Measurements from ENCODE around the gene ST6GALNAC6. TPM values are rescaled to one million over a fixed set of nuclear protein-coding genes. Genes with fewer than 3 reads are reported as not detected.
"Not testable (repeated sequence)": the region's sequence is repeated elsewhere in the genome, so short reads cannot be mapped to it uniquely, and the experiment has no call there.

The ST6GALNAC6 gene
- total RNA-seq, 2 donors from 2014 or later = 46.4 to 95.1 TPM

DNA sequence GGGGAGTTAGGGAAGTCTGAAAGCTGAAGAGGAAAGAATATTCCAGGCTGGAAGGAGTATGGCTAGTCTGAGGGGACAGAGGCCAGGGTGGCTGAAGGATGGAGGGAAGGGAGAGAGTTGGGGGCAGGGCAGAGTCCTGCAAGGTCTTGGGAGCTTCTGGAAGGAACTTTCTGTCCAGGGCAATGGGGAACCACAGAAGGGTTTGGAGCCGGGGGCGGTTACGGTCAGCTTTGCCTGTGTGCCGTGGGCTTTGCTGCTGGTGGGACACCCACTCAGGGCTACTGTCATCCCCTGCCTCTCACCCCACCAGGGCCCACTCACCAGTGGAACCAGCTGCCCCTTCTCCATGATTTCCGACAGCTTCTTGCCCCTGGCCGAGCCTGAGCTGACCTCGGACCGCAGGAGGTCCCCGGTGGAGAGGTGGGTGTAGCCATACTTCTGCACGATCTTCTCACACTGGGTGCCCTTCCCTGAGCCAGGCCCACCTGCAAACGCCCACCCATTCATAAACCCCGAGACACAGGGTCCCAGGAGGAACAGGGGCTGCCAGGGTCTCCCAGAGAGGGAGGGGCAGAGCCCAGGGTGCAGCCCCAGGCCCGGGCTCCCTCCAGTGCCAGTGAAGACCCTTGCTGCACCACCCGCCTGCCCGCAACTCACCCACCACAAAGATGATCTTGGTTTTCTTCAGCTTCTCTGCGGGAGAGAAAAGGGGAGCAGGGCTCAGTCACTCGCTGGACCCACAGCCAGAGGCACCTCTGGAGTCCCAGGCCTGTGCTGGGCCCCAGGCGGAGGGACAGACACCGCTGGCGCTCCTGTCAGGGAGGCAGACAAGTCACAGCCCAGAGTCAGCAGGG is 26.8 kb downstream of the ST6GALNAC6 start:
- Histone ChIP-seq H3K4me1 (replicated peaks) (peaks cover 8% of the 10 kb centered on the region), H3K27ac (no peak overlapping the region), H3K27me3 (replicated peaks; ENCODE audit: insufficient read depth) (no peaks in the 10 kb centered on the region), H3K36me3 (no peaks in the 10 kb centered on the region), H3K4me3 (no peak overlapping the region), H3K9me3 (no peaks in the 10 kb centered on the region)
- no peak for TF ChIP-seq POLR2A (IDR thresholded peaks at IDR 0.05)
- TF ChIP-seq, protein P1, sequence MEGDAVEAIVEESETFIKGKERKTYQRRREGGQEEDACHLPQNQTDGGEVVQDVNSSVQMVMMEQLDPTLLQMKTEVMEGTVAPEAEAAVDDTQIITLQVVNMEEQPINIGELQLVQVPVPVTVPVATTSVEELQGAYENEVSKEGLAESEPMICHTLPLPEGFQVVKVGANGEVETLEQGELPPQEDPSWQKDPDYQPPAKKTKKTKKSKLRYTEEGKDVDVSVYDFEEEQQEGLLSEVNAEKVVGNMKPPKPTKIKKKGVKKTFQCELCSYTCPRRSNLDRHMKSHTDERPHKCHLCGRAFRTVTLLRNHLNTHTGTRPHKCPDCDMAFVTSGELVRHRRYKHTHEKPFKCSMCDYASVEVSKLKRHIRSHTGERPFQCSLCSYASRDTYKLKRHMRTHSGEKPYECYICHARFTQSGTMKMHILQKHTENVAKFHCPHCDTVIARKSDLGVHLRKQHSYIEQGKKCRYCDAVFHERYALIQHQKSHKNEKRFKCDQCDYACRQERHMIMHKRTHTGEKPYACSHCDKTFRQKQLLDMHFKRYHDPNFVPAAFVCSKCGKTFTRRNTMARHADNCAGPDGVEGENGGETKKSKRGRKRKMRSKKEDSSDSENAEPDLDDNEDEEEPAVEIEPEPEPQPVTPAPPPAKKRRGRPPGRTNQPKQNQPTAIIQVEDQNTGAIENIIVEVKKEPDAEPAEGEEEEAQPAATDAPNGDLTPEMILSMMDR (IDR thresholded peaks at IDR 0.05) = no peak
- TF ChIP-seq POLR2AphosphoS5 (IDR thresholded peaks at IDR 0.05) = no peak
- DNase-seq (ENCODE audit: low spot score) = no peak
- WGBS = 88% methylated on average over 20 of the region's 20 CpGs
- intact Hi-C loops (cut with DNase I) = loop anchor here (5.0 kb wide), 2 partner anchors 40 to 280 kb away; no protein-coding TSS in a partner anchor

GRCh38 chr9:127871531-127871930 is 27.9 kb downstream of the ST6GALNAC6 start:
- intact Hi-C loops (cut with DNase I) = loop anchor here (5.0 kb wide), 2 partner anchors 41 to 279 kb away; no protein-coding TSS in a partner anchor
- H3K36me3 ChIP-seq = no peaks in the 10 kb centered on the region
- WGBS = 88% methylated on average over 9 of the region's 9 CpGs
- H3K27me3 ChIP-seq (replicated peaks; ENCODE audit: insufficient read depth) = no peaks in the 10 kb centered on the region
- no peak for TF ChIP-seq POLR2A (IDR thresholded peaks at IDR 0.05)
- TF ChIP-seq POLR2AphosphoS5 (IDR thresholded peaks at IDR 0.05) = no peak
- TF ChIP-seq, protein P1 (IDR thresholded peaks at IDR 0.05) = no peak
- no peak overlapping the region for H3K4me3 ChIP-seq
- no peaks in the 10 kb centered on the region for H3K9me3 ChIP-seq
- H3K4me1 ChIP-seq (replicated peaks) = peaks cover 8% of the 10 kb centered on the region
- DNase-seq (ENCODE audit: low spot score) = no peak
- H3K27ac ChIP-seq = no peak overlapping the region

DNA sequence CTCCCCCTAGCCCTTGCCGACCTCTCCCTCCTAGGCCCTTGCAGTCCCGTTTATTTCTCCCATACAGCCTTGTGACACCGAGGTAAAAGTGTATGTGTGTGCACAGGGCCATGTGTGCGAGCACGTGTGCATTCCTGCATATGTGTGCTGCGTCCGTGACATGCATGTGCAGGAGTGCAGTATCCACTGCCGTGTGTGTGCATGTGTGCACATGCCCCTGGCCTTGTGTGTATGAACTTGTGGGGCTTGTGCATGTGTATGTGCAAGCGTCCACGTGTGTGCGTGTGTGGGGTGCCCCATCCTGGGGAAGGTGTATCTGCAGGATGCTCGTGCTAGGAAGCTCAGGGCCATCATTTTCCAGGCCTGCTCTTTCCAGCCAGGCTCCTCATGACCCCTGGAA is 28.5 kb downstream of the ST6GALNAC6 start:
- no peak overlapping the region for H3K27ac ChIP-seq
- intact Hi-C loops (cut with DNase I) = loop anchor here (5.0 kb wide), 2 partner anchors 41 to 279 kb away; no protein-coding TSS in a partner anchor
- no peak for DNase-seq (ENCODE audit: low spot score)
- peaks cover 8% of the 10 kb centered on the region for H3K4me1 ChIP-seq (replicated peaks)
- H3K27me3 ChIP-seq (replicated peaks; ENCODE audit: insufficient read depth) = no peaks in the 10 kb centered on the region
- no peaks in the 10 kb centered on the region for H3K36me3 ChIP-seq
- H3K4me3 ChIP-seq = no peak overlapping the region
- H3K9me3 ChIP-seq = no peaks in the 10 kb centered on the region
- 86% methylated on average over 12 of the region's 12 CpGs for WGBS
- no peak for TF ChIP-seq POLR2A (IDR thresholded peaks at IDR 0.05)
- no peak for TF ChIP-seq POLR2AphosphoS5 (IDR thresholded peaks at IDR 0.05)
- TF ChIP-seq, protein P1 (IDR thresholded peaks at IDR 0.05) = no peak

DNA sequence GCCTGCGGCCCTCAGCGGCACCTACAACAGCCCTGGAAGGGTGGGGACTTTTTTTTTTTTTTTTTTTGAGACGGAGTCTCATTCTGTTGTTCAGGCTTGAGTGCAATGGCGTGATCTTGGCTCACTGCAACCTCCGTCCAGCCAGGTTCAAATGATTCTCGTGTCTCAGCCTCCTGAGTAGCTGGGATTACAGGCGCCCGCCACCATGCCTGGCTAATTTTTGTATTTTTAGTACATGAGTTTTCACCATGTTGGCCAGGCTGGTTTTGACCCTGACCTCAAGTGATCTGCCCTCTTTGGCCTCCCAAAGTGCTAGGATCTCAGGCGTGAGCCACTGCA is 29.3 kb downstream of the ST6GALNAC6 start:
- not testable (repeated sequence) for H3K27me3 ChIP-seq (replicated peaks; ENCODE audit: insufficient read depth); H3K4me1 ChIP-seq (replicated peaks); H3K36me3 ChIP-seq; H3K9me3 ChIP-seq; H3K27ac ChIP-seq; H3K4me3 ChIP-seq; DNase-seq (ENCODE audit: low spot score)
- 70% methylated on average over 9 of the region's 9 CpGs for WGBS
- intact Hi-C loops (cut with DNase I) = loop anchor here (5.0 kb wide), 2 partner anchors 42 to 278 kb away; no protein-coding TSS in a partner anchor

- Histone ChIP-seq H3K36me3 (no peaks in the 10 kb centered on the region), H3K27me3 (replicated peaks; ENCODE audit: insufficient read depth) (no peaks in the 10 kb centered on the region), H3K4me1 (replicated peaks) (peaks cover 8% of the 10 kb centered on the region), H3K4me3 (no peak overlapping the region), H3K9me3 (no peaks in the 10 kb centered on the region), H3K27ac (no peak overlapping the region)
- intact Hi-C loops (cut with DNase I) = loop anchor here (5.0 kb wide), 2 partner anchors 43 to 277 kb away; no protein-coding TSS in a partner anchor
- 67% methylated on average over 18 of the region's 18 CpGs for WGBS
- DNase-seq (ENCODE audit: low spot score) = peak; percentile 67
- TF ChIP-seq, protein P1 (IDR thresholded peaks at IDR 0.05) = peak; percentile 51 to 91 (median 78)
- TF ChIP-seq POLR2AphosphoS5 (IDR thresholded peaks at IDR 0.05) = peak; percentile 34
- no peak for TF ChIP-seq POLR2A (IDR thresholded peaks at IDR 0.05)
Observed at GRCh38 chr9:127869310-127870152, 29.9 kb downstream of the ST6GALNAC6 start.
